GF-D8 (cell line): ENCODE data around the gene TRAF3IP1.
A peak's percentile ranks its signal among the peaks of the same experiment; 100 is the strongest.
"Not testable (repeated sequence)": the region's sequence is repeated elsewhere in the genome, so short reads cannot be mapped to it uniquely, and the experiment has no call there.

Source experiments
- DNase-seq: peaks from one replicate; lab custom pipeline; 2025; lab: John Stamatoyannopoulos, UW

Gene TRAF3IP1, protein sequence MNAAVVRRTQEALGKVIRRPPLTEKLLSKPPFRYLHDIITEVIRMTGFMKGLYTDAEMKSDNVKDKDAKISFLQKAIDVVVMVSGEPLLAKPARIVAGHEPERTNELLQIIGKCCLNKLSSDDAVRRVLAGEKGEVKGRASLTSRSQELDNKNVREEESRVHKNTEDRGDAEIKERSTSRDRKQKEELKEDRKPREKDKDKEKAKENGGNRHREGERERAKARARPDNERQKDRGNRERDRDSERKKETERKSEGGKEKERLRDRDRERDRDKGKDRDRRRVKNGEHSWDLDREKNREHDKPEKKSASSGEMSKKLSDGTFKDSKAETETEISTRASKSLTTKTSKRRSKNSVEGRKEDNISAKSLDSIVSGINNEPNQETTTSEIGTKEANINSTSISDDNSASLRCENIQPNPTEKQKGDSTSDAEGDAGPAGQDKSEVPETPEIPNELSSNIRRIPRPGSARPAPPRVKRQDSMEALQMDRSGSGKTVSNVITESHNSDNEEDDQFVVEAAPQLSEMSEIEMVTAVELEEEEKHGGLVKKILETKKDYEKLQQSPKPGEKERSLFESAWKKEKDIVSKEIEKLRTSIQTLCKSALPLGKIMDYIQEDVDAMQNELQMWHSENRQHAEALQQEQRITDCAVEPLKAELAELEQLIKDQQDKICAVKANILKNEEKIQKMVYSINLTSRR

DNA sequence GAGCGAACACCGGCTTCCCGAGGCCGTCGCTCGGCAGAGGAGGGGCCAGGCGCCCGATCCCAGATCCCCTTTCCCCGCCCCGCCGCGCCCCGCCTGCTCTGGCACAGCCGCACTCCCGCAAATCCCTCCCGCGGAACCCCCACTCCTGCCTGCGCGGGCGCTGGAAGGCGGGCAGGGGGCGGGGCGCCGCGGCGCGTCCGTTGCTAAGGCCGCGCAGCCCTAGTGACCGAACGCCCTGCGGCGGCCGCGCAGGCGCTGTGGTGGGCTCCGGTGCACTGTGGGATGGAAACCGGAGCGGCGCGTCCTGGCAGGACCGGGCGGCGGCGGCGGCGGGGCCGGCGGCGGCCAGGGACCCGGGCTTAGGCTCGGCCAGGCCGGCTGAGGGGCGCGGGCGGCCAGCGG, at the start of gene TRAF3IP1:
Gene TRAF3IP1, plus strand, starts transcription at position 273 of the 402 bp plus-strand sequence. CDS start 145 bp downstream, outside the sequence.
- DNase-seq: peak; percentile 63

DNA sequence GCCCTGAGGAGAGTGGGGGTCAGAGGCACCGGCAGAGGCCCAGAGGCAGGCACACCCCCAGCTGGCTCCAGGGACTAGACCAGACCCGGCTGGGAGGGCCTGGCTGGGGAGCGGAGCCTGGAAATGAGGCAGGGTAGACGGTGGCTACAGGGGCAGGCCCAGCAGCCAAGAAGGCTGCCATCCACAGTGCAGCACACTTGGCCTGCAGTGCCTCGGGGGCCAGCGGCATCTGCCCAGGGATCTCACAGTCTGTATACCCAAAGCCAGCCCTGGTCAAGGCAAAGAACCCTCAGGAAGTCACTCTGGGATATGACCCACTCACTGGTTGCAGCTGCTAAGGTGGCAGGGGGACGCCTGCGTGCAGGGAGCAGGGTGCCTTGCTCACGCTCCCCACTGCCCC, 49.7 kb upstream of the TRAF3IP1 start:
- no peak for DNase-seq

DNA sequence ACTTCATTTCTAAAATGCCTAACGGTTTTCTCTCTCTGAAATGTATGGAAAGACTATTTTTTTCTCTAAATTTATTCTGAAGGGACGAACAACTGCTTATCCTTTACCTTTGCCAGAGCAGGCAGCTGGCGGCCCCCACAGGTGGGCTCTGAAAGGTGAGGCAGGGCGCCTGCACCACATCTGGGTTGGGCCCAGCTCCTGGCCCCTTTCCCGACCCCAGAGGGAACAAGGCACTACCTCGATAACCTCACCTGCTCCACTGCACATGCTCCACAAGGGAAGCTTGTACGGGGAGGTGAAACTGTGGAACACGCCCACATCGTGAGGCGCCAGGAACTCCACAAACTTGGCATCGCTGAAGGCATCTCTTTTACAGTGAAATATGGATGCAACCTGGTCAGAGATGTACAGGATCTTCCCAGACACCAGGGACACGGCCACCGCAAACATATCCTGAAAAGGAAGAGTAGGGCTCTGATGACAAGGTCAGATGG, 49.2 kb upstream of the TRAF3IP1 start:
- DNase-seq: no peak

DNA sequence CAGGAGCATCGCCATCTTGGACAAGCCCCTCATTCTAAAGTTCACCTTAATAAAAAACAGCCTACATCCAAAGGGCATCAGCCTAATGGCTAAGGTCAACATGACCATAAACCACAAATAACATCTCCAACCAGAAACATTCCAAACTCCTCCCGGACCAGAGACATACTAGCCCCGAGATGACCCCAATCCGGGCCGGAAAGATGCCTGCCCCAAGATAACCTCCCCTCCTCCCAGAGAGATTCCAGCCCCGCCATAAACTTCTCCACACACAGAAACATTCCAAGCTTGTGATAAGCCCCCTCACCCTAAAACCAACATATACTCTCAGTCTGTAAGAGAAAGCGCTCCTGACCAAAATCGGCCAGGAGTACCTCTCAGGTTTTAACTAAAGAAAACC, 48.6 kb upstream of the TRAF3IP1 start:
- not testable (repeated sequence) for DNase-seq

DNA sequence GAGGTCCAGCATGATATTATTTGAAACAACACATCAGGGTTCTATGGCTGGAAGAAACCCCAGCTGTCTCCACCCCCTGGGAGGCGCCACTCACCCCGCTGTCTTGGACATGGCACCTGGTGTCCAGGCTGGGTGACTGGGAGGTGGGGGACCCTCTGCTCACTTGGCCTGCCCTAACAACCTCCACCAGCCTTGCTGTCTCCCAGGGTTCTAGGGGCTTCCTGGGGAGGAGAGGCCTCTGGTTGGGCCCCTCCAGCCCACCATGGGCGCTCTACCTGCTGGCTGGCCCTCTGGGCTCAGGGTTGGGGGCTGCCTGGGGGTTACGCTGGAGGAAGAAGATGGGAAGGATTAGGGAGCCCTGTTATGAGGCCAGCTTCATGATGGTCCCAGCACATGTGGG, 48.2 kb upstream of the TRAF3IP1 start:
- no peak for DNase-seq

DNA sequence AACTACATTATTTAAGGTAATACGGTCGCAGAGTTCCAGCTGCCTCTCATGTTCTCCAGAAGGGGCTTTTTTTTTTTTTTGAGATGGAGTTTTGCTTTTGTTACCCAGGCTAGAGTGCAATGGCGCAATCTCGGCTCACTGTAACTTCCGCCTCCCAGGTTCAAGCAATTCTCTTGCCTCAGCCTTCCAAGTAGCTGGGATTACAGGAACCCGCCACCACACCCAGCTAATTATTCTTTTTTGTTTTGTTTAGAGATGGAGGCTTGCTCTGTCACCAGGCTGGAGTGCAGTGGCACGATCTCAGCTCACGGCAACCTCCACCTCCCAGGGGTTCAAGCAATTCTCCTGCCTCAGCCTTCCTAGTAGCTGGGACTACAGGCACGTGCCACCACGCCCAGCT, 46.9 kb upstream of the TRAF3IP1 start:
- DNase-seq: not testable (repeated sequence)

DNA sequence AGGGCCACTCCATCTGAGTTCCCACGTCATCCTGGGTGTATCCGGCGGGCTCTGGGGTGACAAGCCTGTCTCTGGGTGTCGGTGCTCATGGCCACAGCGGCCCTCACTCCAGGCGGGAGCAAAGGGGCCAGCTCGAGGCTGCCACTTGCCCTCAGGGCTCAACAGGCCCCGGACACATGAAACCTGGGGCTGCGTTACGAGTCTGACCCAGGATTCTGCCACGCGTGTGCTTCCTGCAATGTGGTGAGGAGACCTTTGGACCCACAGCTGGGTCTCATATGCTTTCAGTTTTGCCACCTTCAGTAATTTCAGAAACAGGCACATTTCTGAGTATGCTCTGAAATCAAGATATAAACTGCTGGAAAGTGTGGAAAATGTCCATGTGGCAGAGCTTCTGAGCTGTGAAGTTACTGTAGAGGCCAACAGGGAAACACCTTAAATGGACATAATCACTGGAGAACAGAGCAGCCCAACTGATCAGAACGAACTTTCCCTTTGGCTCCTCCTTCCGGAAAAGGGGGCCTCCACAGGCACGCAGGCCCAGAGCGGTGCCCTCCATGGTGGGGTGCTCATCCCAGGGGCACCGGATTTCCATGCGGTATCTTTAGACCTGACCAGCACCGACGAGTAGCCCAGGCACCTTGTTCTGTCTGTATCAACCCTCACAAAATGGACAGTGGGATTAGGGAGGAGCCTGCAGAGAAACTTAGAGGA, 46.0 kb upstream of the TRAF3IP1 start:
- no peak for DNase-seq

DNA sequence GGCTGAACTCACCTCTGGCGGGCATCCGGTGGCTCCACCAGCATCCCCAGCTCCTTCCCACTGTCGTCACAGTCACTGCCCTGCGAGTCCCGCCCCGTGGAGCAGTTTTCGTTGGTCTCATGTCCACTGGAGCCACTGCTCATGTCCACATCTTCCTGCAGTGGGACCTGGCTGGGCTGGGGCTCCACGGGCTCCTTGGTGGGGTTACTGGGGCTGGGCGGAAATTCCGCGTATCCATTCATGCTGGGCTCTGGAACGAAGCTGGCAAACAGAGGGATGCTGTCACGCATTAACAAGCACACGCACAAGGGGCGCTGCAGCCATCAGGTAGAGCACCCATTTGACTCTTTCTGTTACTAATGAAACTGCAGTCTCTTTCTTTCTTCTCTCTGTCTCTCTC, 42.6 kb upstream of the TRAF3IP1 start:
- no peak for DNase-seq

DNA sequence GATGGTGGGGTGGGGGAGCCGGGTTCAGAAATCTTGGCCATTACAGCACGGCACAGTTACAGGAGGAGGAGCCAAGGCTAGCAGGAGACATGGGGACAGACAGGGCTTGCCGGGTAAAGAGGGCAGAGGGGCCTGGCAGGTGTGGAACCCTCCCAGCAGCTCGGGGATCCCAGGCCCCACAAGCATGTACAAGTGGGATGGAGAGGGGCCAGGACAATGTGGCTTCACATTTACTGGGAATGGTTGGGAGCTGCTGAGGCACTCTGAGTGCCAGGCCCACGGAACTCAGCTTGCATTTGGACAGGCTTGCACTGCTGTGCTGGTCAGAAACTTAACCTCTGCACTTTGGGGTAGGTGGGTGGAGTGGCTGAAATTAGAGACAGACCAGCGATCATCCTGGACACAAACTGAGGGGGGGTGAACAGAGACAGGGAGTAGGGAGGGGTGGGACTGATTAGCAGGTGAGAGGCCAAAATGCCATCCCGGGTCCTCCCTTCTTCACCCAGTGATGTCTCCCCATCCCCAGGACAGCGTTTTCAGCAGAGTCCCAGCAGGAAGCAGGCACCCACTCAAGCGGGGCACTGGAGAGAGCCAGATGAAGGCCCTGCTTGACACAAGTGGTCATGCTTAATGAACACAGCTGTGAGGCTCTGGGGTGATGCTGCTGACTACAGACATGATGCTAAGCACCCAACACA, 41.5 kb upstream of the TRAF3IP1 start:
- no peak for DNase-seq

DNA sequence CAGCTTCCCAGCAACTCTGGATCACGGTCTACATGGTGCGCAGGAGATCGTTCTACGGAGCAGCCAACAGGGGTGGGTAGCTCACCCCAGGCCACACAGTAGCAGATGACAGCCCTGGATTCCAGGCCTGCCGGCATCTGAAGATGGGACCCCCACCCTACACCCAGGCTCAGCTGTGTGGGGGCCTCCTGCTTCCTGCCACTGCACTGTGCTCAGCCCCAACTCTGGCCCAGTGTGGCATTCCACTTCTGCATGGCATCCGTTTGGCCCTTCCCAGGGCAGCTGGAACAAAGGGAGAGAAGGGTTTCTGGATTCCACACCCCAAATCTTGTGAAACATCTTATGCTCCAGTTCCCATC, 41.0 kb upstream of the TRAF3IP1 start:
- DNase-seq: no peak

DNA sequence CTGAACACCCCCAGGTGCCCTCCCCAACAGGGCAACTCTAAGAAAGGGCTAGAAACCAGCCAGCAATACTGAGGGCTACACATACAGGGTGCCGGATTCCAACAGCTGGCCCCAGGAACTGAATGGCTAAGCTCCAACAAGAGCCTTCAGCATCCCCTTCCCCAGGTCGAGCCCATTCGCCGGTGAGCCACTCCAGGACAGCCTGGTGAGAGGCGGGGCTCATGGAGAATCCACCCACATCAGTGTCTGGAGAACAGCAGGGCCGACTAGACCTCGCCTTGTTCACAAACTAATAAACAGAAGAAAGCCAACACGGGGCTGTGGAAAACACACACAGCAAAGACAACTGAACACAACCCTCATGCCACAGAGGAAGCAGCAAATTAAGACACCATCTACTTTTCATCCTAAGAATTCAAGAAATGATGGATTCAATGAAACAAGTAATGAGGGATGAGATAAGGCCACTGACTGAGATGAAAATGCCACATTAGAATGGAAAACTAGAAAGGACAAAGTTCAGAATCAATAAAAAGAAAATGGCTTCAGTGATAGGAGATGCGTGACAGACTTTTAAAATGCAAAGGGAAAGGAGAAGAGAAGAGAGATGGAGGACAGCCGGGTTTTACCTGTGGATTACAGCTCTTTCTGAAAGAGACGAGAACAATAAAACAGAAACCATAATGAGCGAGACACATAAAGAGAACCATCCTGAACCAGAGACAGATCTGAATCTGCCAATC, 40.1 kb upstream of the TRAF3IP1 start:
- no peak for DNase-seq

DNA sequence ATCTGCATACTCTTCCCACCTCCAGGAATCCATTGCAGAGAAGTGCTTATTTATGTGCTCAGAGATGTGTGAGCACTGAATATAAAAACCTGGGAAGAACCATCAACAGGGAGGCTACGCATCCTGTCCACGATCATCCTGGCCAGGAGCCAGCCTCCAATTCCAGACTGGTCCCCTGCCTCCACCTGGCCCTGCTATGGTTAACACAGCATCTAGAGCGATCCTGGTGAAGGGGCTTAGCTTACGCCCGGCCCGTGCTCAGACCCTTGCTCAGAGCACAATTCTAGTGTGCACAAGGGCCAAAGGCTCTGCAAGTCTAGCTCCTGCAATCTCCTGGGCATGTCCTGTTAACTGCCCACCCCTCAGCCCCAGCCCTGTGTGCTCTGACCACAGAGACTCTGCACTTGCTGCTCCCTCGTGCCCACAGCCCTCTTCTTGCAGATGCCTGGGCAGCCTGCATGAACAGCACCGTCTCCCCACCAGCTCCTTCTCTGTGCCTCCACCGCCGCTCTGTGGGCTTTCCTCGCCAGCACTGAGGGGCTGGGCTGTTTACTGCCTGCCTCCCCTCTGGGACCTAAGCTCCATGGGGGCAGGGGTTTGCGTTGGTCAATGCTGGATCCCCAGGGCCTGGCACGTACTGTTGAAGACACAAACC, 38.4 kb upstream of the TRAF3IP1 start:
- no peak for DNase-seq

DNA sequence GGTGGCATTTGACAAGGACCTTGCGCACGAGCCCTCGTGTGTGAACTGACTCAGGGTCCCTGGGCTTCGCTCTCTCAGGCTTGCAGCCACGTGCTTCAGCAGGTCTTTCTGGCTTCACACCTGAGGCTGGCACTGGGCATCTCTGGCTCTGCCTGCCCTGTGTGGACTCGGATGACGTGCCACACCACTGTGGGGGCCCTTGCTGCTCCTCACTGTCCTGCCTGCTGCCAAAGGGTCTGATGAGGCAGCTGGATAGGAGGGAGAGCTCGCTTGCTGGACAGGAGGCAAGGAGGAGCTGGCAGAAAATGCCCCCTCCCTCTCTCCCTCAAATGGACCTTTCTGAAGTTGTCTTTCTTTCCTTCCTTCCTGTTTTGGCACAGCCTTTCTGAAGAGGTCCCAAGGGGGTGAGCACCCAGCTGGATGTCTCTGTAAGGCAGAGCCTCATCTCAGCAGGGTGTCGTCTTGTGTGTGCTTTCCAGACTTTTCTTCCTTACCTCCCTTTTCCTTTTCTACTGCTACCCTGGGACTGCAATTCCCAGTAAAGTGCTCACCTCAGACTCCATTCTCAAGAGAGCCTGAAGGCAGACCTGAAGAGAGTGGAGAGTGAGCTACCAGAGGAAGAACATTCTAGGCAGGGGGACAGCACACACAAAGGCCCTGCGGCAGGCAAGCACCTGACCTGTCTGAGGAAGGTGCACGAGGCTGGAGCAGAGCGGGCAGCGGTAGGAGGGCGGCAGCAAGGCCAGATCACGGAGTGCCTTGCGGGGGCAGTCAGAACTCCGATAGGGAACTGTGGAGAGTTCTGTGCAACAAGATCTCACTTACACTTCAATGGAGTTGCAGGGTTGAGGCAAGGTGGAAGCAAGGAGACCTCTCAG, 37.2 kb upstream of the TRAF3IP1 start:
- no peak for DNase-seq

DNA sequence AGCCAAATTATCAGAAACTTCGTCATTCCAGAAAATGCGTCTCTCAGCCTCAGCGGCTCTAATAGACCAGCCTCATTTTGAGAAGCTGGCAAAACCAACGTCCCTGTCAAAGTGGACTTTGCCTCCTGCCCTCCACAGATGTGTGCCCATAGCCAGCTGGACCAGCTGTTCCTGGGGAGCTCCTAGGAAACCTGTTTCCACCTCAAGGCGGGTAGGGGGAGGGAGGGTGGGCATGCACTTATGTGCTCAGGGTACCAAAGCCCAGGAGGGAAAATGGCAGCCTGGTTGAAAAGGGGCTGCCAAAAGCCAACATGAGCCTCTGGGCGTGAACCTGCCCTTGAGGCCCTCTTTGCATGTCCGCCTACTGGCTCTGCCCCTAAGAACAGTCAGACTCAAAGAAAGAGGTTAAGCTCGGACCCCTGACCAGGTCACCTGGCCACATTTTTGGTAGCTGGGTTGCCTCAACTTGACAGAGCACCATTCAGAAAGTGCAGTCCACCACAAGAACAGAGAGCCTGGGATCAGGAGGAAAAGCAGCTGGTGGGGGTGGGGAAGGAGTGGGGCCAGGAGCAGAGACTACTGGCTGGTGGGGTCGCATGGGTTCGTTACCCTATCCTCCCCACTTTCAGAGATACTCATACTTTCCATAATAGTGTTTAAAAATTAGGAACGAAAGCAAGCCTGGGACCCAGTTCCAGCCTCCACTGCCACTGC, 35.4 kb upstream of the TRAF3IP1 start:
- DNase-seq: no peak

DNA sequence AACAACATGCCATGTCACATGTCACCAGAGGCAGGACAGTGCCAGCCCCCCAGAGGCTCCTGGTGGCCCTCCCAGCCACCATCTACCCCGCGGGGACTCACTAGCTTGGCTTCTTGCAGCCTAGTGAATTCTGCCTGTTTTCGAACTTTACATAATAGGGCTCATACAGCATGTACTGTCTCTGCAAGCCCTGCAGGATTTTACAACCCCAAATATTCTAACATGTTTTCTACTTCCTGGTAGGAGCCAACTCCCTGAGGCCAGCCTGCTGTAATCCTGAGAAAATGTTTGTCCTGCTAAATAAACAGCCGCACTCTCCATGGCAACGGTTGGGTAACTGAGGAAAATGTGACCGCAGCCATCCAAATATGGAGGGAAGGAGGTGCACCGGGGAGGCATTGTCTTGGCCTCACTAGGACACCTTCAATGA, 34.6 kb upstream of the TRAF3IP1 start:
- DNase-seq: peak; percentile 48

DNA sequence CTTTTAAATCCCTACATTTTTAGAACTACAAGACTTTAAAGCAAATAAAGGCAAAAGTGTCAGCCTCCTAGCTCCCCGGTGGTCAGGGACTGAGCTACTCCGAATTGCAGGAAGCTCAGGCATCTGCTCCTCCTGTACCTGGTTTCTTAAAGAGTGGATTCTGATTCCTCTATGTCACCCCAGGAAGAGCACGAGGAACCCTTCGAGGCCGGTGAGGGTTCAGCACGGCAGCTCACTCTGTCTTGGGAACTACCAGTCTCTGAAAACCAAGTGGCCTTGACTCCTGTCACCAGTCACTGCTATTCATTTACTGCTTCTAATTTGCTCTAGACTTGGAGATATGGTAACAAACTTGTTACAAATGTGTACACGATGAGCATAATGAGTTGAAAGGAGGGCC, 34.2 kb upstream of the TRAF3IP1 start:
- DNase-seq: no peak

DNA sequence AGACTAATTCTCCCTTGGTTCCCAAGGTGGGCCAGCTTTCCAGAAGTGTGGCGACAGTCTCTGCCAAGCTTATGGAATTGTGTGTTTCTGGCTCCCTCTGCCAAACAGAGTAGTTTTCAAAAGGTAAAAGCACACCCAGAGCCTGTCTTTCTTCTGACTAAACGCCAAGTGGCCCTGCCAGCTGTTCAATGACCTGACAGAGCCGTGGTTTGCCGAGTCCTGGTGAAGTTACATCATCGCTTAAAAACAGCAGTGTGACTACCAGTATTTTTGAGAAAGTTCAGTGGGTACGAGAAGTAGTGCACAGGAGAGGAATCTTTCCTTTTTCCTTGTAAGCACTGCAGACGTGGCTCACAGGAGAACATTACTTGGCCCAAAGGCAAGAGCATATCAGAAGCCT, 33.8 kb upstream of the TRAF3IP1 start:
- DNase-seq: peak; percentile 46

DNA sequence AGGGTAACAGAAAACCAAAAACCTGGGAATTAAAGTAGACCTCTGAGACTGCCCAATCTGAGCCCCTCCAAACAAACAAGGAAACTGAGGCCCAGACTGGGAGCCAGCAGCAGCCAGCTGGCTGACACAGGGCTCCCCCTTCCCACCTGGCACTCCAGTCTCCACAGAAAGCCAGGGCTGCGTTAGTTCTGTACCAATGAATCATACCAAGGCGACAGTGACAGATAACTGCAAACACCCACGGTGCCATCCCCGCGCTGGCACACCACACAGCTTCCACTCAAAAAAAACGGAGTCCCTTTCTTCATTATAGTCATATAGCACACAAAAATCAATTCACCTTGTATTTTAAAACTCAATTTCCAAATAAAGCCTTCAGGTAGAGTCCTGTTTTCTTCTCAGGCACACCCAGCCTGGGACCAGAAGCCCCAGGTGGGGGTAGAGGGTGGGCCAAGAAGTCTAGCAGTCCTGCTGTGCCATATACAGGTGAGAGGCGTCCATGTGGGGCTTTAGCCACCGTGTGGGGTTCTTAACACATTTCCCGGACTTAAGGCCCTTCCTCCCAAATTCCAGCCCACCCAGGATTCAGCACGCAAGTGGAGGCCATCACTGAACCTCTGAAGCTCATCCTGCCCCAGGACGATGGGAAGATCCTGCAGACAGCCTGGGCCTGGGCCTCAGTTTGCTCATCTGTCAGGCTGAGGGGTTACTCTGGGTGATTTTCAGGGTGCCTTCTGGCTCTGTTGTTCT, 33.2 kb upstream of the TRAF3IP1 start:
- no peak for DNase-seq
